ENCODE results near the gene FBRSL1.

FBRSL1 gene

DNA sequence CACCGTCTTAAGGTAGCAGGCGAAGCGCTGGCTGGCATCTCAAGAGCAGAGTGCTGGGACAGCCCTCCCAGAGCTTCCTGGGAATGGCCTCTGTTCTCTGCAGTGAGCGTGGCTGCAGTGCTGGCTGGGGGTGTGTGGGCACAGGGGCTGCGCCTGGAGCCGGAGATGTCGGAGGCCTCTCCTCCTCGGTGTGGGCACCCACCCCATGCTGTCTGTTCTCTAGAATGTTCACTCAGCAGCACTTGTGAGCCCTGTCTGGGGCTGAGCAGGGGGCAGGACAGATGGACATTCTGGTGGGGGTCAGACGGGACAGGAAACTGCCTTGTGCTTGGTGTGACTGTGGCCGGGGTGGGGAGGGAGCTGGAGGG lies 15.9 kb downstream of the FBRSL1 start:
- TF ChIP-seq POLR2AphosphoS5 (IDR thresholded peaks at IDR 0.05; ENCODE audit: low read depth, low read length) (no peak), TAF1 (IDR thresholded peaks at IDR 0.05; ENCODE audit: borderline replicate concordance, insufficient read depth, low read length) (no peak), FOXP2 (optimal IDR thresholded peaks at IDR 0.05; ENCODE audit: borderline replicate concordance, extremely low read depth, extremely low read length, insufficient read depth) (no peak), SIN3A (IDR thresholded peaks at IDR 0.05; ENCODE audit: borderline replicate concordance, insufficient read depth, low read length) (no peak)
- TF ChIP-seq, protein P1, sequence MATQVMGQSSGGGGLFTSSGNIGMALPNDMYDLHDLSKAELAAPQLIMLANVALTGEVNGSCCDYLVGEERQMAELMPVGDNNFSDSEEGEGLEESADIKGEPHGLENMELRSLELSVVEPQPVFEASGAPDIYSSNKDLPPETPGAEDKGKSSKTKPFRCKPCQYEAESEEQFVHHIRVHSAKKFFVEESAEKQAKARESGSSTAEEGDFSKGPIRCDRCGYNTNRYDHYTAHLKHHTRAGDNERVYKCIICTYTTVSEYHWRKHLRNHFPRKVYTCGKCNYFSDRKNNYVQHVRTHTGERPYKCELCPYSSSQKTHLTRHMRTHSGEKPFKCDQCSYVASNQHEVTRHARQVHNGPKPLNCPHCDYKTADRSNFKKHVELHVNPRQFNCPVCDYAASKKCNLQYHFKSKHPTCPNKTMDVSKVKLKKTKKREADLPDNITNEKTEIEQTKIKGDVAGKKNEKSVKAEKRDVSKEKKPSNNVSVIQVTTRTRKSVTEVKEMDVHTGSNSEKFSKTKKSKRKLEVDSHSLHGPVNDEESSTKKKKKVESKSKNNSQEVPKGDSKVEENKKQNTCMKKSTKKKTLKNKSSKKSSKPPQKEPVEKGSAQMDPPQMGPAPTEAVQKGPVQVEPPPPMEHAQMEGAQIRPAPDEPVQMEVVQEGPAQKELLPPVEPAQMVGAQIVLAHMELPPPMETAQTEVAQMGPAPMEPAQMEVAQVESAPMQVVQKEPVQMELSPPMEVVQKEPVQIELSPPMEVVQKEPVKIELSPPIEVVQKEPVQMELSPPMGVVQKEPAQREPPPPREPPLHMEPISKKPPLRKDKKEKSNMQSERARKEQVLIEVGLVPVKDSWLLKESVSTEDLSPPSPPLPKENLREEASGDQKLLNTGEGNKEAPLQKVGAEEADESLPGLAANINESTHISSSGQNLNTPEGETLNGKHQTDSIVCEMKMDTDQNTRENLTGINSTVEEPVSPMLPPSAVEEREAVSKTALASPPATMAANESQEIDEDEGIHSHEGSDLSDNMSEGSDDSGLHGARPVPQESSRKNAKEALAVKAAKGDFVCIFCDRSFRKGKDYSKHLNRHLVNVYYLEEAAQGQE (IDR thresholded peaks at IDR 0.05; ENCODE audit: insufficient read depth in 1 of 2, low read depth in 2 of 2, low read length in 2 of 2) = no peak

DNA sequence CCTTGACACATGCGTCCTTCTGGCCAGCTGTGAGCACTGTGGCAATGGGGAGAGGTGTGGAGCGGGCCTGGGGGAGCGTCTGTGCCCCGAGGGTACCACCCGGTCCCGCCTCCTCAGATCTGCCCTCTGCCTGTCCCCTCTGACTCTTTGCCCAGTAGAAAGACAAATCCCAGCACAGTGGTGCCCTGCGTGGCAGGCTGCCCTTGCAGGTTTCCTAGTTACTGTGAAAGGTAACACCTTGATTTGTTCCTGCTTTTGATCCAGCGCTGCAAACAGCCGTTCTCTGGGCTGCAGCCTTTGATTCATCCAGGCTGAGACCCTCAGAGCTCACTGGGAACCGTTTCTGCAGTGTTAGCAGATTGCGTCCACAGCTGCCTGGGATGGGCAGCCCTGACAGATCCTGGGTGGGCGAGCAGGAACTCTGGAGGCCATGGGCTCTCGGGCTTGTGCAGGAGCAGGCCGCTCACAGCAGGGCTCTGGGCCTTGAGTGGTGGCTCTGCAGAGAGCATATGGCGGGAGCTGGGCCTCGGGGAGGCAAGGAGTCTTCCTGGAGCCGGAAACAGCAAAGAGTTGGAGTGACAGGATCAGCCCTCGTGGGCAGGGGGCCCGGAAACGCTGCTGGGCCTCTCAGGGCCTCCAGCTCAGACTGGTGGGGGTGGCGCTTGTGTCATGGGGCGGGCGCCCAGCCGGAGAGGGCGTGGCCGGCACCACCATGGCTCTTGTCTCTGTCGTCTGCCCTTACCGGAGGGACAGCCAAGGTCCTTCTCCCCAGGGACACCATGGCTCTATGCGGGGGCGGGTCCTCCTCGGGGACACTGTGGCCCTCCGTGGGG lies 16.6 kb downstream of the FBRSL1 start:
- TF ChIP-seq, protein P1 (IDR thresholded peaks at IDR 0.05; ENCODE audit: insufficient read depth in 1 of 2, low read depth in 2 of 2, low read length in 2 of 2) = no peak
- TF ChIP-seq TAF1 (IDR thresholded peaks at IDR 0.05; ENCODE audit: borderline replicate concordance, insufficient read depth, low read length) (0 out of 2 replicates have a peak, but pooled peaks have one; percentile 47), POLR2AphosphoS5 (IDR thresholded peaks at IDR 0.05; ENCODE audit: low read depth, low read length) (peak; percentile 83), SIN3A (IDR thresholded peaks at IDR 0.05; ENCODE audit: borderline replicate concordance, insufficient read depth, low read length) (peak; percentile 50; the same call in 1 of the 2 replicates)

DNA sequence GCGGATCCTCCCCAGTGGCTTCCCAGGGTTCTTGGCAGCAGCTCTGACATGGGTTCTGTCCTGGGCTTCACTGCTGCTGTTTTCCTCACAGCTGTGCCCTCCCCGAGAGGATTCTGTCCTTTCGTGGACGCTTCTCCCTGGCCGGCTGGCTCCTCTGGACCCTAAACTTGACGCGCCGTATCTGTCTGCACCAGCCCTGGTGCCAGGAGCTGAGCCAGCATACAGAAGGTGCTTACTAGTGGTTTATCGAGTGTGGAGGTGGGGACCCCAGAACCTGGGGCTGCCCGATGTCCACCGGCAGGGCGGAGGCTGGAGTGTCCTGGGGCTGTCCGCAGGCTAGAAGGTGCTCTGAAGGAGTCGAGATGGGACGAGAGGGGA lies 17.2 kb downstream of the FBRSL1 start:
- no peak for TF ChIP-seq TAF1 (IDR thresholded peaks at IDR 0.05; ENCODE audit: borderline replicate concordance, insufficient read depth, low read length)
- no peak for TF ChIP-seq FOXP2 (optimal IDR thresholded peaks at IDR 0.05; ENCODE audit: borderline replicate concordance, extremely low read depth, extremely low read length, insufficient read depth)
- TF ChIP-seq, protein P1 (IDR thresholded peaks at IDR 0.05; ENCODE audit: insufficient read depth in 1 of 2, low read depth in 2 of 2, low read length in 2 of 2) = no peak
- TF ChIP-seq SIN3A (IDR thresholded peaks at IDR 0.05; ENCODE audit: borderline replicate concordance, insufficient read depth, low read length) = no peak
- no peak for TF ChIP-seq POLR2AphosphoS5 (IDR thresholded peaks at IDR 0.05; ENCODE audit: low read depth, low read length)

GRCh38 chr12:132507656-132508490 lies 17.9 kb downstream of the FBRSL1 start:
- TF ChIP-seq, protein P1 (IDR thresholded peaks at IDR 0.05; ENCODE audit: insufficient read depth in 1 of 2, low read depth in 2 of 2, low read length in 2 of 2) = no peak
- no peak for TF ChIP-seq SIN3A (IDR thresholded peaks at IDR 0.05; ENCODE audit: borderline replicate concordance, insufficient read depth, low read length)
- no peak for TF ChIP-seq POLR2AphosphoS5 (IDR thresholded peaks at IDR 0.05; ENCODE audit: low read depth, low read length)
- TF ChIP-seq FOXP2 (optimal IDR thresholded peaks at IDR 0.05; ENCODE audit: borderline replicate concordance, extremely low read depth, extremely low read length, insufficient read depth) = no peak
- TF ChIP-seq TAF1 (IDR thresholded peaks at IDR 0.05; ENCODE audit: borderline replicate concordance, insufficient read depth, low read length) = no peak

All from PFSK-1 (cell line).